Measurements from ENCODE around the gene FAM53B. TPM values are rescaled to one million over a fixed set of nuclear protein-coding genes. Genes with fewer than 3 reads are reported as not detected.
A peak's percentile ranks its signal among the peaks of the same experiment; 100 is the strongest.

The FAM53B gene
- total RNA-seq, 4 donors from 2014 or later = 25.2 to 43.3 (median 34.7) TPM

DNA sequence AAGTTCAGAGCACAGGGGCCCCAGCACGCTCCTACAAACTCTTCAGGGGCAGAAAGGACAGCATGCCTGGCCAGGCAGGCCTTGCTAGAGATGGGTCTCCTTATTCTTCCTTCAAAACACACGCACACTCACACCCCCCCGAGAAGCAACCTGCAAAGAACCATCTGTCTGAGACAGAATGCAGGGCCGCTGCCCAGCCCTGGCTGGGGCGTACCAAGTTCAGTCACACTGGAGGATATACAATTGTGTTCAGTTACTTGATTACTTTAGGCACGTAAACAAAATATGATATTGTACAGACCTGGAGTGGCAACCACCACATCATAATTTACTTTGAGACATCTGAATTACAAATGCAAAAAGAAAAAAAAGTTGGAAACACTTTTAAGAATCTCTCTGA, 5.7 kb downstream of the FAM53B start:
- H3K4me1 ChIP-seq = peaks cover 92 to 99% (median 99%) of the 10 kb centered on the region in 4 donors
- WGBS = 30% methylated on average over 5 of the region's 6 CpGs
- TF ChIP-seq POLR2A (IDR thresholded peaks at IDR 0.05; ENCODE audit: low read depth) (no peak), EP300 (IDR thresholded peaks at IDR 0.05) (no peak), POLR2AphosphoS5 (IDR thresholded peaks at IDR 0.05) (no peak)
- TF ChIP-seq, protein P1, sequence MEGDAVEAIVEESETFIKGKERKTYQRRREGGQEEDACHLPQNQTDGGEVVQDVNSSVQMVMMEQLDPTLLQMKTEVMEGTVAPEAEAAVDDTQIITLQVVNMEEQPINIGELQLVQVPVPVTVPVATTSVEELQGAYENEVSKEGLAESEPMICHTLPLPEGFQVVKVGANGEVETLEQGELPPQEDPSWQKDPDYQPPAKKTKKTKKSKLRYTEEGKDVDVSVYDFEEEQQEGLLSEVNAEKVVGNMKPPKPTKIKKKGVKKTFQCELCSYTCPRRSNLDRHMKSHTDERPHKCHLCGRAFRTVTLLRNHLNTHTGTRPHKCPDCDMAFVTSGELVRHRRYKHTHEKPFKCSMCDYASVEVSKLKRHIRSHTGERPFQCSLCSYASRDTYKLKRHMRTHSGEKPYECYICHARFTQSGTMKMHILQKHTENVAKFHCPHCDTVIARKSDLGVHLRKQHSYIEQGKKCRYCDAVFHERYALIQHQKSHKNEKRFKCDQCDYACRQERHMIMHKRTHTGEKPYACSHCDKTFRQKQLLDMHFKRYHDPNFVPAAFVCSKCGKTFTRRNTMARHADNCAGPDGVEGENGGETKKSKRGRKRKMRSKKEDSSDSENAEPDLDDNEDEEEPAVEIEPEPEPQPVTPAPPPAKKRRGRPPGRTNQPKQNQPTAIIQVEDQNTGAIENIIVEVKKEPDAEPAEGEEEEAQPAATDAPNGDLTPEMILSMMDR (IDR thresholded peaks at IDR 0.05) = no peak
- no peaks in the 10 kb centered on the region for H3K36me3 ChIP-seq
- H3K9me3 ChIP-seq = no peaks in the 10 kb centered on the region
- peak; percentile 55 for DNase-seq (ENCODE audit: extremely low spot score)
- peak overlapping the region; percentile 89 to 90 (median 89) for H3K27ac ChIP-seq (replicated peaks in 1 of 4)
- intact Hi-C loops (cut with DNase I) = no loop called here
- no peak overlapping the region for H3K4me3 ChIP-seq
- H3K27me3 ChIP-seq = no peaks in the 10 kb centered on the region

DNA sequence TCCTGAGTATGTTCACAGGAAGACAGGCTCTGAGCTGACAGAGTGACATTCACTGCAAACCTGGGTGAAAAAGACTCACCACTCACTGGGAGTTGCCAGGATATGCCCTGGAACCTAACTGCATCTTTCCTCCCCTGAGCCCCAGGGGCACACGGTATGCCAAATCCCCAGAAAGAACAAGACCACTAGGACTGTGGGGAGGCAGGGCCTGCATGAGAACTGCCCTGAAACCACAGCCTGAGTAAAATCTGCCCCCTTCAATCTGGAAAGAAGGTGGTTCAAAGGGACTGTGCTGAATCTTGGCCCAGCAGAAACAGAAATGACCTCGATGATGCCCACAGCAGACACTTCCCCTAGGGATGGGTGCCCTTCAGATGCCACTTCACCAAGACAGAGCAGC, 6.5 kb downstream of the FAM53B start:
- peak; percentile 34 for DNase-seq (ENCODE audit: extremely low spot score)
- peaks cover 98 to 100% (median 100%) of the 10 kb centered on the region in 4 donors for H3K4me1 ChIP-seq
- TF ChIP-seq POLR2AphosphoS5 (IDR thresholded peaks at IDR 0.05) (no peak), POLR2A (IDR thresholded peaks at IDR 0.05; ENCODE audit: low read depth) (no peak), EP300 (IDR thresholded peaks at IDR 0.05) (no peak)
- TF ChIP-seq, protein P1 (IDR thresholded peaks at IDR 0.05) = no peak
- H3K27me3 ChIP-seq = no peaks in the 10 kb centered on the region
- no peaks in the 10 kb centered on the region for H3K36me3 ChIP-seq
- H3K9me3 ChIP-seq = no peaks in the 10 kb centered on the region
- H3K4me3 ChIP-seq = no peak overlapping the region
- peak overlapping the region; percentile 89 to 90 (median 89) for H3K27ac ChIP-seq (replicated peaks in 1 of 4)
- intact Hi-C loops (cut with DNase I) = no loop called here
- WGBS = 79% methylated on average over 2 of the region's 2 CpGs

DNA sequence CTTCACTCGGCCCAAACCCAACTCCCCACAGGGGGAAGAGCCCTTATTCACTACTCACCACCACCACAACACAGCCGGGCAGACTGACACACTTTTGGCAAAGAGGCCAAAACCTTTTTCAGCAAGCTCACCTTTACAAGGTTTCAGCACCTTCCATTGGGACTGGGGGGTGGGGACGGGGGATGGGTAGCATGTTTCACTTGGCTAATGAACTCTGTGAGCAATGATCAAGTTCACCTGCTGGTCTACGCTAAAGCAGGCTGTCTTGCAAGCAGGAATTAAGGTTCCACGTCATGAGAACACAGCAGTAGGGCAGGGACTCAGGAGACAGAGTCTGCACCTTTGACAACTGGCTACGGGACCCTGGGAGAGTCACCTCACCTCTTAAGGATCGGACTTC, 7.0 kb downstream of the FAM53B start:
- intact Hi-C loops (cut with DNase I) = no loop called here
- Histone ChIP-seq H3K27ac (replicated peaks in 1 of 4) (peak overlapping the region; percentile 89 to 90 (median 89)), H3K27me3 (no peaks in the 10 kb centered on the region), H3K4me3 (no peak overlapping the region), H3K4me1 (peaks cover 98 to 100% (median 100%) of the 10 kb centered on the region in 4 donors), H3K9me3 (no peaks in the 10 kb centered on the region), H3K36me3 (no peaks in the 10 kb centered on the region)
- peak; percentile 75 for DNase-seq (ENCODE audit: extremely low spot score)
- 65% methylated on average over 7 of the region's 7 CpGs for WGBS
- TF ChIP-seq POLR2AphosphoS5 (IDR thresholded peaks at IDR 0.05) = no peak

DNA sequence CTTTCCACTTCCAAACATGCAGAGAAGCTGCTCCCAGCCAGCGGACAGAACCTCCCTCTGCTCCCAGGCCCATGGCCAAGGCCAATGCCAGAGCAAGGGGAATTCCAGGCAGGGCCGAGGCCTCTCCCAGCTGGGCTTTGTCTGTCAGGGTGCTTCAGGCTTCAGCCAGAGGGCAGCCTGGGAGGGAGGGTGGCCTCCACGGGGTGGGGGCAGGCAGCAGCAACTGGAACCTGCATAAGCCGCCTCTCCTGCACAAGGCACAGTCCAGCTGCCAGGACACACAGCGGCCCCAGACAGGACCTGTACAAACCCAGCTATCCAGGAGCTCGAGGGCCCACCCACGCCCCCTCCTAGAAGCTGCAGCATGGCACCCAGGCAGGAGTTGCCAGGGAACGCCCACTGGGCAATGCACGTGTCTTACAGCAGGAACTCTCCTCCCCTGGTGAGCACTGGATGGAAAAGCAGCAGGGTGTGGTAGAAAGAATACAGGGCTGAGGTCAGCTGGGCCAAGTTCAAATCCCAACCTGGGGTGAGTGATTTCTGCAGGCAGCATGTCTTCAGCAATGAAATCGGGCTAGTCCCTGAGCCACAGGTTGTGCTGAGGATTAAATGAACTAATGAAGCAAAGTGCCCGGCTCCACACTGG, 7.6 kb downstream of the FAM53B start:
- Histone ChIP-seq H3K27ac (replicated peaks in 1 of 4) (peak overlapping the region; percentile 89 to 90 (median 89)), H3K27me3 (no peaks in the 10 kb centered on the region), H3K9me3 (no peaks in the 10 kb centered on the region), H3K36me3 (no peaks in the 10 kb centered on the region), H3K4me3 (peak overlapping the region in 3 of 4 donors; percentile 4 to 29 (median 16)), H3K4me1 (peaks cover 98 to 100% (median 100%) of the 10 kb centered on the region in 4 donors)
- 21% methylated on average over 7 of the region's 11 CpGs for WGBS
- TF ChIP-seq POLR2AphosphoS5 (IDR thresholded peaks at IDR 0.05) (peak; percentile 86 to 88), EP300 (IDR thresholded peaks at IDR 0.05) (no peak)
- TF ChIP-seq, protein P1 (IDR thresholded peaks at IDR 0.05) = peak in 1 of 3 experiments; percentile 8
- intact Hi-C loops (cut with DNase I) = no loop called here
- peak; percentile 92 for DNase-seq (ENCODE audit: extremely low spot score)

DNA sequence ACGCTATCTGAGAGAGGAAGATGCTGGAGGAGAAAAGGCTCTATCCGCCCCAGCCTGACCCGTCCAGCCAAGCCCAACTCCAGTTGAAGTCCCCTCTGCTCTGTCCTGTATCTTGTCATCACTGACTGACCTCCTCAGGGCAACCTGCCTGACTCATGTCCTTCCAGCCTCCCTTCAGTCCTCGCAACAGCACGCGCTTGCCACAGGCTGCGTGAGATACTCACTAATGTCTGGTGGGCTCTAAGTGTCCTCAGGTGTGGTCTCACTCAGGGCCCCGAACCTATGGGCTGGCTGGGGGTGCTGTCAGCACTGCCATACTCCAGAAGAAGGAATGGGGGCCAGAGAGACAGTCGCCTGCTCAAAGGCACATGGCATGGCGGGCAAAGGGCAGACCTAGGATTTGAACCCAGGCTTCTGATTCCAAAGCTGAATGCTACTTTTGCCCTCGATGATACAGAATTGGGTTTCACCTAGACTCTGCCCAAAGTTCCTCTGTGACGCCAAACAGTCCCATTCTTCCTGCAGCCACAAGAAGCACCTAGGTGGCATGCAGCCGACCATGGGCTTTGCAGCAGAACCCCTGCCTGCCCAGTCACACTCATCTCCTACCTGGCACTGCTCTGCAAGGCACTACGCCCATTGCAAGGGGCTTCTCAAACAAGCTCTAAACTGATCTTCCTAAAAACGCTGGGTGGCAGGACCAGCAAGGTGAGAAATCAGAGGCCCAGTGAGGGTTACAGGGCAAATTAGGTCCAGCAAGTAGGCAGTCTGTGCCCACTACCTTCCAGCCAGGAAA, 8.5 kb downstream of the FAM53B start:
- Histone ChIP-seq H3K9me3 (no peaks in the 10 kb centered on the region), H3K27me3 (no peaks in the 10 kb centered on the region), H3K27ac (replicated peaks in 1 of 4) (peak overlapping the region; percentile 89 to 90 (median 89)), H3K4me3 (peak overlapping the region in 3 of 4 donors; percentile 4 to 29 (median 16)), H3K36me3 (no peaks in the 10 kb centered on the region), H3K4me1 (peaks cover 93 to 100% (median 98%) of the 10 kb centered on the region in 4 donors)
- intact Hi-C loops (cut with DNase I) = no loop called here
- TF ChIP-seq POLR2A (IDR thresholded peaks at IDR 0.05; ENCODE audit: low read depth) (no peak), EP300 (IDR thresholded peaks at IDR 0.05) (no peak), POLR2AphosphoS5 (IDR thresholded peaks at IDR 0.05) (no peak)
- TF ChIP-seq, protein P1 (IDR thresholded peaks at IDR 0.05) = no peak
- peak; percentile 60 for DNase-seq (ENCODE audit: extremely low spot score)
- WGBS = 74% methylated on average over 14 of the region's 15 CpGs

Measured in esophagus muscularis mucosa (tissue), 4 donors.